HCT116 (cell line): ENCODE data around the gene OR10A7. TPM values are rescaled to one million over a fixed set of nuclear protein-coding genes. Genes with fewer than 3 reads are reported as not detected.

ENCODE experiments used
- ATAC-seq: fragments of 200-7000 bp; cut with Tn5 transposase; 2 replicates; pipeline ENCODE4 v1.9.1; 2020; ENCODE audit warnings: mild to moderate bottlenecking, moderate library complexity
- BruUV-seq: library from RNA; stranded (reverse); fragments of 400-500 nt; replicated peaks from 2 replicates; lab custom pipeline; 2021; lab: Mats Ljungman, UMichigan
- CTCF ChIA-PET: fragments of 300-600 bp; sonication (Branson Sonifier 250); formaldehyde crosslinking; loops from one replicate; lab custom pipeline; 2021; ENCODE audit warnings: antibody characterized with exemption; lab: Charles Lee
- POLR2A ChIA-PET: fragments of 300-600, 350-600 bp; sonication (Branson Sonifier 250); formaldehyde crosslinking; loops from one replicate; lab custom pipeline; 2021; ENCODE audit warnings: antibody characterized with exemption; lab: Charles Lee
- RAD21 ChIA-PET, 2 experiments: fragments of 300-600 bp; sonication (Branson Sonifier 250); formaldehyde crosslinking; loops; one replicate each; lab custom pipeline; 2023; ENCODE audit warnings: low total read pairs in 2 of 2; ENCODE audit not compliant: uncharacterized antibody in 2 of 2, unreplicated experiment in 2 of 2, low non-redundant PET in 1 of 2; lab: Charles Lee
- DNase-seq: peaks from one replicate; pipeline ENCODE4 v3.0.0-alpha.2; 2010; ENCODE audit warnings: low read depth, low spot score
- H2AFZ ChIP-seq: fragments of 200-600 bp; shearing (Covaris generic), sonication (generic); 2 replicates; pipeline ENCODE4 v1.6.1; 2017; ENCODE audit warnings: low read depth, mixed run types, mixed read lengths, antibody characterized with exemption, low read length; ENCODE audit not compliant: poor library complexity, severe bottlenecking
- H3K27ac ChIP-seq: 2 replicates; pipeline ENCODE4 v1.5.1; 2012; ENCODE audit warnings: low read depth, low read length
- H3K27me3 ChIP-seq: fragments of 200-600 bp; sonication (generic); 2 replicates; pipeline ENCODE4 v1.6.1; 2016; ENCODE audit warnings: mixed run types, low read length, mixed read lengths; ENCODE audit not compliant: insufficient read depth
- H3K36me3 ChIP-seq, 2 experiments: fragments of 200-500 bp in 1 of 2; fragments of 200-600 bp in 1 of 2; sonication (Bioruptor generic) in 1 of 2; sonication (generic) in 1 of 2; 2 replicates each; pipeline versions ENCODE4 v1.5.1 to v1.6.1; 2014 to 2016; ENCODE audit warnings: low read length in 2 of 2, inconsistent platforms in 1 of 2, mixed read lengths in 1 of 2, mixed run types in 1 of 2; ENCODE audit not compliant: insufficient read depth in 2 of 2, control insufficient read depth in 1 of 2
- H3K4me1 ChIP-seq, 2 experiments: fragments of 200-600 bp in 1 of 2; sonication (generic) in 1 of 2; 2 replicates each; pipeline versions ENCODE4 v1.5.1 to v1.6.1; 2012 to 2017; ENCODE audit warnings: low read length in 2 of 2, inconsistent platforms in 1 of 2, mild to moderate bottlenecking in 1 of 2, mixed read lengths in 1 of 2, mixed run types in 1 of 2, moderate library complexity in 1 of 2; ENCODE audit not compliant: insufficient read depth in 2 of 2, control insufficient read depth in 1 of 2
- H3K4me2 ChIP-seq: fragments of 200-600 bp; sonication (generic); 2 replicates; pipeline ENCODE4 v1.6.1; 2017; ENCODE audit warnings: mixed run types, low read length, mixed read lengths
- H3K4me3 ChIP-seq, 2 experiments: fragments of 200-600 bp in 1 of 2; sonication (generic) in 1 of 2; replicated peaks in 1 of 2; 2 replicates each; pipeline ENCODE4 v1.5.1; 2011 to 2016; ENCODE audit warnings: low read length in 2 of 2, control low read depth in 1 of 2, low read depth in 1 of 2, mild to moderate bottlenecking in 1 of 2, mixed read lengths in 1 of 2, mixed run types in 1 of 2
- H3K79me2 ChIP-seq: fragments of 200-600 bp; sonication (generic); 2 replicates; pipeline ENCODE4 v1.6.1; 2017; ENCODE audit warnings: mild to moderate bottlenecking, mixed run types, low read length, moderate library complexity, mixed read lengths; ENCODE audit not compliant: insufficient read depth
- H3K9ac ChIP-seq: fragments of 200-600 bp; sonication (generic); 2 replicates; pipeline ENCODE4 v1.6.1; 2016; ENCODE audit warnings: low read length, mixed read lengths
- H3K9me2 ChIP-seq: fragments of 200-600 bp; sonication (generic), shearing (Covaris generic); 2 replicates; pipeline ENCODE4 v1.6.1; 2017; ENCODE audit warnings: mixed run types, mild to moderate bottlenecking, moderate library complexity; ENCODE audit not compliant: insufficient read depth
- H3K9me3 ChIP-seq, 2 experiments: fragments of 200-500 bp in 1 of 2; fragments of 200-600 bp in 1 of 2; sonication (Bioruptor generic) in 1 of 2; sonication (generic) in 1 of 2; 2 replicates each; pipeline ENCODE4 v1.6.1; 2014 to 2017; ENCODE audit warnings: low read length in 2 of 2, mixed read lengths in 2 of 2, inconsistent platforms in 1 of 2, low read depth in 1 of 2, mild to moderate bottlenecking in 1 of 2, mixed run types in 1 of 2, moderate library complexity in 1 of 2; ENCODE audit not compliant: control insufficient read depth in 1 of 2, insufficient read depth in 1 of 2
- H4K20me1 ChIP-seq: fragments of 200-600 bp; sonication (generic), shearing (Covaris generic); 2 replicates; pipeline ENCODE4 v1.6.1; 2017; ENCODE audit warnings: mixed run types, mild to moderate bottlenecking, moderate library complexity; ENCODE audit not compliant: insufficient read depth
- CBX3 ChIP-seq: IDR thresholded peaks from 2 replicates; pipeline ENCODE4 v1.6.1; 2012; ENCODE audit warnings: low read depth
- CEBPB ChIP-seq: IDR thresholded peaks from 2 replicates; pipeline ENCODE4 v1.6.1; 2012; ENCODE audit warnings: low read depth
- ELF1 ChIP-seq: IDR thresholded peaks from 2 replicates; pipeline ENCODE4 v1.6.1; 2012; ENCODE audit warnings: low read depth, borderline replicate concordance
- EZH2 ChIP-seq: fragments of 200-600 bp; sonication (generic); IDR thresholded peaks from 2 replicates; pipeline ENCODE4 v1.6.1; 2017; ENCODE audit warnings: antibody characterized with exemption, mixed run types
- EZH2phosphoT487 ChIP-seq: fragments of 200-600 bp; IDR thresholded peaks from 2 replicates; pipeline ENCODE4 v1.6.1; 2018; ENCODE audit warnings: antibody characterized with exemption, borderline replicate concordance
- FOSL1 ChIP-seq: IDR thresholded peaks from 2 replicates; pipeline ENCODE4 v1.6.1; 2012; ENCODE audit warnings: low read depth
- JUND ChIP-seq: IDR thresholded peaks from 2 replicates; pipeline ENCODE4 v1.6.1; 2012
- POLR2A ChIP-seq: IDR thresholded peaks from 2 replicates; pipeline ENCODE4 v1.7.0; 2011; ENCODE audit warnings: borderline replicate concordance; ENCODE audit not compliant: insufficient read depth, insufficient read length; ENCODE audit errors: extremely low read depth
- POLR2AphosphoS5 ChIP-seq: IDR thresholded peaks from 2 replicates; pipeline ENCODE4 v1.6.1; 2011; ENCODE audit warnings: mild to moderate bottlenecking, low read depth, low read length, moderate library complexity
- RAD21 ChIP-seq: IDR thresholded peaks from 2 replicates; pipeline ENCODE4 v1.6.1; 2012; ENCODE audit warnings: low read depth, mild to moderate bottlenecking
- SIN3A ChIP-seq: IDR thresholded peaks from 2 replicates; pipeline ENCODE4 v1.6.1; 2012; ENCODE audit warnings: low read depth
- SP1 ChIP-seq: IDR thresholded peaks from 2 replicates; pipeline ENCODE4 v1.6.1; 2012; ENCODE audit warnings: low read depth
- SRF ChIP-seq: IDR thresholded peaks from 2 replicates; pipeline ENCODE4 v1.6.1; 2012; ENCODE audit warnings: low read depth
- ZBTB33 ChIP-seq: IDR thresholded peaks from 2 replicates; pipeline ENCODE4 v1.6.1; 2011; ENCODE audit warnings: mild to moderate bottlenecking, low read length, moderate library complexity; ENCODE audit not compliant: insufficient replicate concordance; ENCODE audit errors: extremely low read depth
- ZFX ChIP-seq: fragments of 450-650 bp; IDR thresholded peaks from 2 replicates; pipeline ENCODE4 v1.6.1; 2017
- ZNF274 ChIP-seq: fragments of 200-500 bp; sonication (Bioruptor generic); IDR thresholded peaks from 2 replicates; pipeline ENCODE4 v1.6.1; 2014; ENCODE audit warnings: mild to moderate bottlenecking, low read depth, low read length, inconsistent platforms
- intact Hi-C: fragments of 100-400 bp; cut with micrococcal nuclease; formaldehyde crosslinking; loops from 2 replicates; pipeline ENCODE4 v1.10.0; 2022
- total RNA-seq: library from RNA; stranded (reverse); gene quantifications from one replicate; pipeline ENCODE4 v1.2.1, GENCODE V29; 2021; ENCODE audit not compliant: unreplicated experiment
- TF ChIP-seq, protein P1 (sequence below): IDR thresholded peaks from 2 replicates; pipeline ENCODE4 v1.6.1; 2012
- TF ChIP-seq, protein P2 (sequence below): IDR thresholded peaks from 2 replicates; pipeline ENCODE4 v1.6.1; 2012; ENCODE audit warnings: low read depth
- TF ChIP-seq, protein P3 (sequence below), 3 experiments: fragments of 200-600 bp in 1 of 3; sonication (generic) in 1 of 3; IDR thresholded peaks in 2 of 3; conservative IDR thresholded peaks in 1 of 3; 2 replicates each; pipeline ENCODE4 v1.5.1; 2012 to 2017; ENCODE audit warnings: low read depth in 2 of 3, low read length in 2 of 3, antibody characterized with exemption in 1 of 3, borderline replicate concordance in 1 of 3, control low read depth in 1 of 3, mild to moderate bottlenecking in 1 of 3, mixed read lengths in 1 of 3, mixed run types in 1 of 3, moderate library complexity in 1 of 3; ENCODE audit not compliant: insufficient read depth in 1 of 3

Gene OR10A7
- total RNA-seq, 1 experiment from 2014 or later: not detected

GRCh38 chr12:55194382-55194781 is 26.4 kb upstream of the OR10A7 start:
- Histone ChIP-seq H3K9ac (no peak overlapping the region), H3K9me2 (no peaks in the 10 kb centered on the region), H3K79me2 (no peaks in the 10 kb centered on the region), H4K20me1 (no peaks in the 10 kb centered on the region), H3K27ac (no peak overlapping the region), H3K27me3 (peaks cover 16% of the 10 kb centered on the region; the same call in 1 of the 2 replicates), H3K4me1 (no peaks in the 10 kb centered on the region), H3K36me3 (no peaks in the 10 kb centered on the region), H3K4me3 (no peak overlapping the region), H3K9me3 (no peaks in the 10 kb centered on the region), H2AFZ (no peak overlapping the region), H3K4me2 (no peak overlapping the region)
- DNase-seq (no peak), ATAC-seq (no peak)
- intact Hi-C loops: no loop called here
- ChIA-PET CTCF (interaction anchor here (1.0 kb wide), 1 partner anchor 425 kb away, joined by 4 read pairs; no protein-coding TSS in a partner anchor), RAD21 (no interaction called here), POLR2A (no interaction called here)
- TF ChIP-seq, protein P1, sequence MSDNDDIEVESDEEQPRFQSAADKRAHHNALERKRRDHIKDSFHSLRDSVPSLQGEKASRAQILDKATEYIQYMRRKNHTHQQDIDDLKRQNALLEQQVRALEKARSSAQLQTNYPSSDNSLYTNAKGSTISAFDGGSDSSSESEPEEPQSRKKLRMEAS: no peak
- TF ChIP-seq ZFX (no peak), ZNF274 (no peak), SIN3A (no peak), ZBTB33 (no peak), ELF1 (no peak), FOSL1 (no peak), SP1 (no peak), POLR2AphosphoS5 (no peak), POLR2A (no peak), SRF (no peak), JUND (no peak), RAD21 (no peak), CEBPB (no peak), EZH2 (no peak), CBX3 (no peak), EZH2phosphoT487 (no peak)
- TF ChIP-seq, protein P2, sequence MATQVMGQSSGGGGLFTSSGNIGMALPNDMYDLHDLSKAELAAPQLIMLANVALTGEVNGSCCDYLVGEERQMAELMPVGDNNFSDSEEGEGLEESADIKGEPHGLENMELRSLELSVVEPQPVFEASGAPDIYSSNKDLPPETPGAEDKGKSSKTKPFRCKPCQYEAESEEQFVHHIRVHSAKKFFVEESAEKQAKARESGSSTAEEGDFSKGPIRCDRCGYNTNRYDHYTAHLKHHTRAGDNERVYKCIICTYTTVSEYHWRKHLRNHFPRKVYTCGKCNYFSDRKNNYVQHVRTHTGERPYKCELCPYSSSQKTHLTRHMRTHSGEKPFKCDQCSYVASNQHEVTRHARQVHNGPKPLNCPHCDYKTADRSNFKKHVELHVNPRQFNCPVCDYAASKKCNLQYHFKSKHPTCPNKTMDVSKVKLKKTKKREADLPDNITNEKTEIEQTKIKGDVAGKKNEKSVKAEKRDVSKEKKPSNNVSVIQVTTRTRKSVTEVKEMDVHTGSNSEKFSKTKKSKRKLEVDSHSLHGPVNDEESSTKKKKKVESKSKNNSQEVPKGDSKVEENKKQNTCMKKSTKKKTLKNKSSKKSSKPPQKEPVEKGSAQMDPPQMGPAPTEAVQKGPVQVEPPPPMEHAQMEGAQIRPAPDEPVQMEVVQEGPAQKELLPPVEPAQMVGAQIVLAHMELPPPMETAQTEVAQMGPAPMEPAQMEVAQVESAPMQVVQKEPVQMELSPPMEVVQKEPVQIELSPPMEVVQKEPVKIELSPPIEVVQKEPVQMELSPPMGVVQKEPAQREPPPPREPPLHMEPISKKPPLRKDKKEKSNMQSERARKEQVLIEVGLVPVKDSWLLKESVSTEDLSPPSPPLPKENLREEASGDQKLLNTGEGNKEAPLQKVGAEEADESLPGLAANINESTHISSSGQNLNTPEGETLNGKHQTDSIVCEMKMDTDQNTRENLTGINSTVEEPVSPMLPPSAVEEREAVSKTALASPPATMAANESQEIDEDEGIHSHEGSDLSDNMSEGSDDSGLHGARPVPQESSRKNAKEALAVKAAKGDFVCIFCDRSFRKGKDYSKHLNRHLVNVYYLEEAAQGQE: no peak
- TF ChIP-seq, protein P3, sequence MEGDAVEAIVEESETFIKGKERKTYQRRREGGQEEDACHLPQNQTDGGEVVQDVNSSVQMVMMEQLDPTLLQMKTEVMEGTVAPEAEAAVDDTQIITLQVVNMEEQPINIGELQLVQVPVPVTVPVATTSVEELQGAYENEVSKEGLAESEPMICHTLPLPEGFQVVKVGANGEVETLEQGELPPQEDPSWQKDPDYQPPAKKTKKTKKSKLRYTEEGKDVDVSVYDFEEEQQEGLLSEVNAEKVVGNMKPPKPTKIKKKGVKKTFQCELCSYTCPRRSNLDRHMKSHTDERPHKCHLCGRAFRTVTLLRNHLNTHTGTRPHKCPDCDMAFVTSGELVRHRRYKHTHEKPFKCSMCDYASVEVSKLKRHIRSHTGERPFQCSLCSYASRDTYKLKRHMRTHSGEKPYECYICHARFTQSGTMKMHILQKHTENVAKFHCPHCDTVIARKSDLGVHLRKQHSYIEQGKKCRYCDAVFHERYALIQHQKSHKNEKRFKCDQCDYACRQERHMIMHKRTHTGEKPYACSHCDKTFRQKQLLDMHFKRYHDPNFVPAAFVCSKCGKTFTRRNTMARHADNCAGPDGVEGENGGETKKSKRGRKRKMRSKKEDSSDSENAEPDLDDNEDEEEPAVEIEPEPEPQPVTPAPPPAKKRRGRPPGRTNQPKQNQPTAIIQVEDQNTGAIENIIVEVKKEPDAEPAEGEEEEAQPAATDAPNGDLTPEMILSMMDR (IDR thresholded peaks at IDR 0.05 in 2 of 3, conservative IDR thresholded peaks at IDR 0.05 in 1 of 3; ENCODE audit: borderline replicate concordance in 1 of 3, insufficient read depth in 1 of 3, low read depth in 2 of 3, low read length in 2 of 3): no peak
- no TSS peak for BruUV-seq
